IMR-90 (cell line): Measurements from ENCODE around the gene FAM171A1. TPM values are rescaled to one million over a fixed set of nuclear protein-coding genes. Genes with fewer than 3 reads are reported as not detected.

Source experiments
- ATAC-seq: fragments of 200-7000 bp; cut with Tn5 transposase; 2 replicates; pipeline ENCODE4 v1.9.1; 2020; ENCODE audit warnings: low read depth, mild to moderate bottlenecking, moderate library complexity
- BruUV-seq: library from RNA; stranded (reverse); fragments of 400-500 nt; replicated peaks from 2 replicates; lab custom pipeline; 2021; lab: Mats Ljungman, UMichigan
- CTCF ChIA-PET: fragments of 300-600 bp; formaldehyde crosslinking; extraction: SDS; loops from one replicate; lab custom pipeline; 2021; ENCODE audit warnings: antibody characterized with exemption; lab: Yijun Ruan, JAX
- POLR2A ChIA-PET: fragments of 300-600 bp; sonication (Branson Sonifier 250); formaldehyde crosslinking; loops from one replicate; lab custom pipeline; 2022; ENCODE audit warnings: antibody characterized with exemption; ENCODE audit not compliant: unreplicated experiment; lab: Charles Lee
- DNase-seq: peaks from one replicate; pipeline ENCODE4 v3.0.0; 2013
- H2AFZ ChIP-seq: replicated peaks from 2 replicates; pipeline ENCODE3; 2013; ENCODE audit warnings: low read length, mild to moderate bottlenecking; ENCODE audit not compliant: poor library complexity
- H2AK5ac ChIP-seq: 2 replicates; pipeline ENCODE4 v1.6.1; 2013; ENCODE audit warnings: low read depth, low read length, inconsistent platforms
- H2AK9ac ChIP-seq: replicated peaks from 2 replicates; pipeline ENCODE3; 2013; ENCODE audit warnings: mild to moderate bottlenecking, low read depth, low read length, moderate library complexity; ENCODE audit not compliant: poor library complexity
- H2BK120ac ChIP-seq: 2 replicates; pipeline ENCODE4 v1.6.1; 2013; ENCODE audit warnings: low read depth, low read length, inconsistent platforms
- H2BK15ac ChIP-seq: 3 replicates; pipeline ENCODE4 v1.6.1; 2013; ENCODE audit warnings: low read depth, low read length, inconsistent platforms
- H2BK20ac ChIP-seq: 2 replicates; pipeline ENCODE4 v1.6.1; 2013; ENCODE audit warnings: low read depth, mild to moderate bottlenecking, inconsistent platforms, low read length, moderate library complexity
- H2BK5ac ChIP-seq: 2 replicates; pipeline ENCODE4 v1.6.1; 2013; ENCODE audit warnings: mild to moderate bottlenecking, low read depth, low read length, inconsistent platforms; ENCODE audit not compliant: poor library complexity, severe bottlenecking
- H3K14ac ChIP-seq: replicated peaks from 2 replicates; pipeline ENCODE4 v1.6.1; 2013; ENCODE audit warnings: low read depth, low read length, inconsistent platforms
- H3K18ac ChIP-seq: 2 replicates; pipeline ENCODE4 v1.6.1; 2013; ENCODE audit warnings: low read depth, low read length, control low read depth
- H3K23ac ChIP-seq: 2 replicates; pipeline ENCODE4 v1.6.1; 2013; ENCODE audit warnings: low read depth, low read length, inconsistent platforms
- H3K27ac ChIP-seq: 2 replicates; pipeline ENCODE4 v1.5.1; 2013; ENCODE audit warnings: mild to moderate bottlenecking, control low read depth, low read length; ENCODE audit not compliant: insufficient read depth
- H3K27me3 ChIP-seq: 2 replicates; pipeline ENCODE4 v1.6.1; 2013; ENCODE audit warnings: low read length; ENCODE audit not compliant: control insufficient read depth, insufficient read depth
- H3K36me3 ChIP-seq: 2 replicates; pipeline ENCODE4 v1.6.1; 2013; ENCODE audit warnings: low read length, mixed read lengths; ENCODE audit not compliant: control insufficient read depth, insufficient read depth
- H3K4ac ChIP-seq: 2 replicates; pipeline ENCODE4 v1.6.1; 2013; ENCODE audit warnings: low read depth, low read length, inconsistent platforms
- H3K4me1 ChIP-seq: 2 replicates; pipeline ENCODE4 v1.6.1; 2013; ENCODE audit warnings: low read length, mixed read lengths; ENCODE audit not compliant: control insufficient read depth, insufficient read depth
- H3K4me2 ChIP-seq: 2 replicates; pipeline ENCODE4 v1.6.1; 2013; ENCODE audit warnings: low read depth, mild to moderate bottlenecking, control low read depth, low read length, moderate library complexity
- H3K4me3 ChIP-seq: 2 replicates; pipeline ENCODE4 v1.5.1; 2013; ENCODE audit warnings: low read depth, mild to moderate bottlenecking, control low read depth, low read length, moderate library complexity; ENCODE audit not compliant: insufficient read depth
- H3K56ac ChIP-seq: 2 replicates; pipeline ENCODE4 v1.6.1; 2013; ENCODE audit warnings: low read length, inconsistent platforms; ENCODE audit not compliant: insufficient read depth; ENCODE audit errors: extremely low read depth
- H3K79me1 ChIP-seq, 2 experiments: 2 replicates each; pipeline ENCODE4 v1.6.1; 2013; ENCODE audit warnings: low read length in 2 of 2, inconsistent platforms in 1 of 2, low read depth in 1 of 2
- H3K9ac ChIP-seq: 2 replicates; pipeline ENCODE4 v1.6.1; 2013; ENCODE audit warnings: low read depth, low read length, control low read depth
- H3K9me1 ChIP-seq: 2 replicates; pipeline ENCODE4 v1.6.1; 2013; ENCODE audit warnings: low read length, inconsistent platforms; ENCODE audit not compliant: insufficient read depth
- H3K9me3 ChIP-seq: 2 replicates; pipeline ENCODE4 v1.6.1; 2013; ENCODE audit warnings: low read length; ENCODE audit not compliant: control insufficient read depth, insufficient read depth
- H4K20me1 ChIP-seq: 2 replicates; pipeline ENCODE4 v1.6.1; 2013; ENCODE audit warnings: low read length, inconsistent platforms; ENCODE audit not compliant: insufficient read depth
- H4K5ac ChIP-seq: 2 replicates; pipeline ENCODE4 v1.6.1; 2013; ENCODE audit warnings: mild to moderate bottlenecking, low read depth, low read length, control low read depth
- H4K8ac ChIP-seq, 2 experiments: 2 replicates each; pipeline ENCODE4 v1.6.1; 2013; ENCODE audit warnings: low read depth in 2 of 2, low read length in 2 of 2, control low read depth in 1 of 2, inconsistent platforms in 1 of 2
- H4K91ac ChIP-seq: 2 replicates; pipeline ENCODE4 v1.6.1; 2013; ENCODE audit warnings: low read depth, low read length, inconsistent platforms; ENCODE audit not compliant: insufficient read depth
- BHLHE40 ChIP-seq: fragments of 150-350 bp; IDR thresholded peaks from 2 replicates; pipeline ENCODE4 v1.6.1; 2016; ENCODE audit warnings: mild to moderate bottlenecking, low read depth, low read length
- CEBPB ChIP-seq: IDR thresholded peaks from 2 replicates; pipeline ENCODE4 v1.6.1; 2012; ENCODE audit warnings: low read depth, low read length, improper control_type of control experiment
- CHD1 ChIP-seq: IDR thresholded peaks from 2 replicates; pipeline ENCODE4 v1.6.1; 2012; ENCODE audit warnings: low read depth, low read length, improper control_type of control experiment
- CTCF ChIP-seq: conservative IDR thresholded peaks from 2 replicates; pipeline ENCODE4 v1.5.1; 2012; ENCODE audit warnings: mild to moderate bottlenecking, low read depth, low read length, improper control_type of control experiment
- ELK1 ChIP-seq: fragments of 150-350 bp; IDR thresholded peaks from 2 replicates; pipeline ENCODE4 v1.6.1; 2016; ENCODE audit warnings: low read depth, mild to moderate bottlenecking, low read length, moderate library complexity, borderline replicate concordance
- FOS ChIP-seq: fragments of 150-350 bp; IDR thresholded peaks from 2 replicates; pipeline ENCODE4 v1.6.1; 2016; ENCODE audit warnings: low read depth, low read length
- MAFK ChIP-seq: IDR thresholded peaks from 2 replicates; pipeline ENCODE4 v1.6.1; 2012; ENCODE audit warnings: low read depth, low read length, improper control_type of control experiment
- MAZ ChIP-seq: IDR thresholded peaks from 2 replicates; pipeline ENCODE4 v1.6.1; 2012; ENCODE audit warnings: low read depth, mild to moderate bottlenecking, low read length, improper control_type of control experiment, moderate library complexity, borderline replicate concordance
- NFE2L2 ChIP-seq: fragments of 150-350 bp; IDR thresholded peaks from 2 replicates; pipeline ENCODE4 v1.6.1; 2016; ENCODE audit warnings: low read depth, mild to moderate bottlenecking, low read length
- POLR2A ChIP-seq: IDR thresholded peaks from 2 replicates; pipeline ENCODE4 v1.6.1; 2012; ENCODE audit warnings: mild to moderate bottlenecking, low read depth, low read length
- RAD21 ChIP-seq: IDR thresholded peaks from 2 replicates; pipeline ENCODE4 v1.6.1; 2012; ENCODE audit warnings: low read length, improper control_type of control experiment
- RCOR1 ChIP-seq: IDR thresholded peaks from 2 replicates; pipeline ENCODE4 v1.6.1; 2012; ENCODE audit warnings: mild to moderate bottlenecking, low read length, improper control_type of control experiment; ENCODE audit not compliant: insufficient replicate concordance
- RFX5 ChIP-seq: IDR thresholded peaks from 2 replicates; pipeline ENCODE4 v1.8.0; 2012; ENCODE audit warnings: low read depth, mild to moderate bottlenecking, low read length, moderate library complexity
- SMC3 ChIP-seq: fragments of 150-350 bp; IDR thresholded peaks from 2 replicates; pipeline ENCODE4 v1.6.1; 2016; ENCODE audit warnings: low read depth, mild to moderate bottlenecking, antibody characterized with exemption, low read length, moderate library complexity
- USF2 ChIP-seq: fragments of 150-350 bp; IDR thresholded peaks from 2 replicates; pipeline ENCODE4 v1.6.1; 2017; ENCODE audit warnings: mild to moderate bottlenecking, antibody characterized with exemption, low read length, low read depth
- WGBS, 2 experiments: methylation state at CpG; one replicate each; pipeline versions ENCODE4 v1.1.5 to v1.1.7; 2013; ENCODE audit warnings: missing lambda C conversion rate in 2 of 2; ENCODE audit not compliant: insufficient read length in 1 of 2; ENCODE audit errors: extremely low coverage in 2 of 2; 5-methylcytosine and 5-hydroxymethylcytosine counted together
- dilution Hi-C: fragments of 300-500 bp; cut with HindIII; formaldehyde crosslinking; loops from one replicate; pipeline ENCODE4 v1.14.3; 2018; ENCODE audit warnings: low sequenced_read_pairs; ENCODE audit not compliant: unreplicated experiment
- in situ Hi-C: fragments of 300-500 bp; cut with MboI; formaldehyde crosslinking; loops from 3 replicates; pipeline ENCODE4 v1.14.3; 2019; ENCODE audit warnings: low sequenced_read_pairs, inconsistent platforms, mixed read lengths
- intact Hi-C: fragments of 100-400 bp; cut with micrococcal nuclease; formaldehyde crosslinking; loops from 2 replicates; pipeline ENCODE4 v1.10.0; 2022
- polyA plus RNA-seq, 3 experiments: library from polyadenylated mRNA; depleted of rRNA; stranded (reverse); fragments of >200 nt; gene quantifications; 2 replicates each; pipeline ENCODE4 v1.2.3, GENCODE V29; 2012; ENCODE audit warnings: low replicate concordance in 1 of 3
- total RNA-seq: library from RNA; depleted of rRNA; stranded (reverse); fragments of >200 nt; gene quantifications from 2 replicates; pipeline ENCODE4 v1.2.3, GENCODE V29; 2012

Gene FAM171A1
- total and polyA plus RNA-seq, 2 of the 4 experiments (the other 2 are of a cell fraction) = 20.3 to 30.6 TPM

DNA sequence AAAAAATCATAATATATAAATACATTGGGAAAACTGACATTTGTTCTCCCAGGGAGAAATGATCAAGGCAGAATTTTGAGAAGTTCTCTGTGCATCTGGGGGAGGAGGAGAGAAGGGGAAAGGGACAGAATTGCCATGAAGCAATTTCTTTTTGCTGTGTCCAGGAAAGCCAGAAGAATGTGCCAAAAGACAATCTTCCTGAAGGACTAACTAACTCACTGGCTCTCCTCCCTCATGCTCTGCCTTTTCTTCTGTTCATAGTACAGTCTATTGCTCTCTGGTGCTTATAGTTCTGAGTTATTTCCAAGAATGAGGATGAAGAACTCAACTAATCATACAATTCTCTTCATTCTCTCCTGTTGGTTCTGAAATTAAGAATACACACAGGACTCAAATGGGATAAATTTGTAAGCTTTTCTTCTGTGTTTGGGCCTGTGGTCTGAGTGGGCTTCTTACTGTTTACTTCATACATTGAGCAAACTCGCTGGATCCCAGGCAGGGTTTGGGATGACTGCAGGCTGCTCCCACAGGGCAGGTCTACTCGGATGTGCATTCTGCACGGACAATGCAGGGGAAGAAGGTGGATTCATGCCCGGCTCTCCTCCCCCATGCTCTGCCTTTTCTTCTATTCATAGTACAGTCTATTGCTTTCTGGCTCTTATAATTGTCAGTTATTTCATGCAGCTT lies 22.2 kb upstream of the FAM171A1 start:
- no peak overlapping the region for H4K8ac ChIP-seq
- H4K91ac ChIP-seq = no peak overlapping the region
- no peak overlapping the region for H3K56ac ChIP-seq
- WGBS, 2 experiments = no CpG with 5 or more reads among the region's 4 CpGs
- H3K14ac ChIP-seq = no peak overlapping the region
- H2BK20ac ChIP-seq = no peak overlapping the region
- no peak overlapping the region for H3K23ac ChIP-seq
- H3K9ac ChIP-seq = no peak overlapping the region
- H2AK9ac ChIP-seq = no peak overlapping the region
- H3K9me1 ChIP-seq = no peaks in the 10 kb centered on the region
- BruUV-seq = no TSS peak
- dilution Hi-C loops = no loop called here
- no peak overlapping the region for H3K4ac ChIP-seq
- no peak overlapping the region for H2AFZ ChIP-seq
- H4K20me1 ChIP-seq = no peaks in the 10 kb centered on the region
- H3K18ac ChIP-seq = no peak overlapping the region
- ChIA-PET POLR2A (no interaction called here), CTCF (interaction anchor here (1.1 kb wide), 1 partner anchor 26 kb away, joined by 5 read pairs; no protein-coding TSS in a partner anchor)
- no peaks in the 10 kb centered on the region for H3K4me1 ChIP-seq
- intact Hi-C loops = no loop called here
- no peak overlapping the region for H2BK5ac ChIP-seq
- H2BK120ac ChIP-seq = no peak overlapping the region
- TF ChIP-seq RAD21 = no peak
- no peak for TF ChIP-seq CEBPB
- TF ChIP-seq RCOR1 = no peak
- no peak for TF ChIP-seq CHD1
- TF ChIP-seq FOS = no peak
- TF ChIP-seq RFX5 = no peak
- TF ChIP-seq MAFK = no peak
- no peak for TF ChIP-seq NFE2L2
- no peak for TF ChIP-seq USF2
- TF ChIP-seq ELK1 = no peak
- no peak for TF ChIP-seq POLR2A
- no peak for TF ChIP-seq CTCF
- no peak for TF ChIP-seq BHLHE40
- no peak for TF ChIP-seq MAZ
- no peak for TF ChIP-seq SMC3
- H2AK5ac ChIP-seq = no peak overlapping the region
- no peaks in the 10 kb centered on the region for H3K9me3 ChIP-seq
- no peak overlapping the region for H2BK15ac ChIP-seq
- no peak overlapping the region for H3K4me2 ChIP-seq
- peaks cover 9% of the 10 kb centered on the region for H3K27me3 ChIP-seq
- in situ Hi-C loops = no loop called here
- H3K36me3 ChIP-seq = no peaks in the 10 kb centered on the region
- ATAC-seq (no peak), DNase-seq (no peak)
- H3K4me3 ChIP-seq = no peak overlapping the region
- H4K5ac ChIP-seq = no peak overlapping the region
- no peak overlapping the region for H3K27ac ChIP-seq
- no peaks in the 10 kb centered on the region for H3K79me1 ChIP-seq
